ENCODE measurements around the gene ASPG. TPM values are rescaled to one million over a fixed set of nuclear protein-coding genes. Genes with fewer than 3 reads are reported as not detected.

Gene ASPG
- total RNA-seq (2022): not detected in 2 replicates
- Bru-seq, nascent RNA: not detected
- BruChase-seq, experiment 1, labeled RNA remaining after a 6-hour chase: not detected
- not detected for BruChase-seq, experiment 2, labeled RNA remaining after a 2-hour chase
- long read RNA-seq, partial matches to known transcripts: 0 of 2 reads
- long read RNA-seq, other reads (novel, unspliced or antisense): 2 of 2 reads

DNA sequence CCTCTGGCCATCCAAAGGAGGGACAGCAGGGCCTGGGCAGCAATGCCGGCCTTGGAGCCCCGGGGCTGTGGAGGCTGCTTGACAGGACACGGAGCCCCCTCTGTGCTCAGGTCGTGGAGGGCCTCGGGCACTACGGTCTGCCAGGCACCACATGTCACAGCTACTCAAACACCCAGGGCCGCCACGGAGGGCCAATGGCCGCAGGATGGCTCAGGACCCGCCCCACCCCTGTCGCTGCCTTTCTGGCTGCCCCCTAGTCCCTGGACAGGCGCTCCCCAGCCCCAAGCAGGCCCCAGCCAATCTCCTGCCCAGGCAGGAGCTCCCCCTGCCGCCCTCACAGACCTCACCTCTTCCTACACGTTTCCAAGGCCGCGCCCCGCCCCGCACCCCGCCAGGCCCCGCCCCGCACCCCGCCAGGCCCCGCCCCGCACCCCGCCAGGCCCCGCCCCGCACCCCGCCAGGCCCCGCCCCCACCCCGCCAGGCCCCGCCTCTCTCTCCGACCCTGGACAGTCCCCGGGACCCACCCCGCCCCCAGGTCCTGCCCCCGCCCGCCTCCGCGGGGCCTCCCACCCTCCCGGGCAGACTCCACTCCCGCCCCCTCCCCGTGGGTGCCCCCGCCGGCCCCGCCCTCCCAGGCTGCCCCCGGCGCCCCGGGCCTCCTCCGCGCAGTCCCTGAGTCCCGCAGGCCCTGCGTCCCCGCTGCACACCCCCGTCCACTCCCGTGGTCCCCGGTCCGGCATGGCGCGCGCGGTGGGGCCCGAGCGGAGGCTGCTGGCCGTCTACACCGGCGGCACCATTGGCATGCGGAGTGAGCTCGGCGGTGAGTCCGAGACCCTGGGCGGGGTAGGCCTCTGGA is at the start of gene ASPG:
ASPG (plus strand) TSS at position 669 of the 857 bp plus-strand sequence; CDS start at position 740, 71 bp downstream.
- TF ChIP-seq, protein P1, sequence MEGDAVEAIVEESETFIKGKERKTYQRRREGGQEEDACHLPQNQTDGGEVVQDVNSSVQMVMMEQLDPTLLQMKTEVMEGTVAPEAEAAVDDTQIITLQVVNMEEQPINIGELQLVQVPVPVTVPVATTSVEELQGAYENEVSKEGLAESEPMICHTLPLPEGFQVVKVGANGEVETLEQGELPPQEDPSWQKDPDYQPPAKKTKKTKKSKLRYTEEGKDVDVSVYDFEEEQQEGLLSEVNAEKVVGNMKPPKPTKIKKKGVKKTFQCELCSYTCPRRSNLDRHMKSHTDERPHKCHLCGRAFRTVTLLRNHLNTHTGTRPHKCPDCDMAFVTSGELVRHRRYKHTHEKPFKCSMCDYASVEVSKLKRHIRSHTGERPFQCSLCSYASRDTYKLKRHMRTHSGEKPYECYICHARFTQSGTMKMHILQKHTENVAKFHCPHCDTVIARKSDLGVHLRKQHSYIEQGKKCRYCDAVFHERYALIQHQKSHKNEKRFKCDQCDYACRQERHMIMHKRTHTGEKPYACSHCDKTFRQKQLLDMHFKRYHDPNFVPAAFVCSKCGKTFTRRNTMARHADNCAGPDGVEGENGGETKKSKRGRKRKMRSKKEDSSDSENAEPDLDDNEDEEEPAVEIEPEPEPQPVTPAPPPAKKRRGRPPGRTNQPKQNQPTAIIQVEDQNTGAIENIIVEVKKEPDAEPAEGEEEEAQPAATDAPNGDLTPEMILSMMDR (IDR thresholded peaks at IDR 0.05; ENCODE audit: unreplicated experiment): no peak
- Mint-ChIP-seq H3K36me3 (ENCODE audit: insufficient read depth, unreplicated experiment) (no peaks in the 10 kb centered on the region), H3K4me3 (ENCODE audit: low read depth, unreplicated experiment) (no peak within 1 kb of the TSS), H3K4me1 (ENCODE audit: low read depth, unreplicated experiment) (no peaks in the 10 kb centered on the region), H3K9me3 (ENCODE audit: low read depth, unreplicated experiment) (no peaks in the 10 kb centered on the region), H3K27ac (ENCODE audit: unreplicated experiment) (no peak within 1 kb of the TSS), H3K27me3 (ENCODE audit: unreplicated experiment) (peaks cover 62% of the 10 kb centered on the region)
- CTCF ChIA-PET: interaction anchor here (0.6 kb wide), 1 partner anchor 92 kb away, joined by 4 read pairs; no protein-coding TSS in a partner anchor
- no peak for DNase-seq
- intact Hi-C loops (cut with micrococcal nuclease; ENCODE audit: unreplicated experiment): no loop called here
- no TSS peak for BruUV-seq (replicated peaks)

DNA sequence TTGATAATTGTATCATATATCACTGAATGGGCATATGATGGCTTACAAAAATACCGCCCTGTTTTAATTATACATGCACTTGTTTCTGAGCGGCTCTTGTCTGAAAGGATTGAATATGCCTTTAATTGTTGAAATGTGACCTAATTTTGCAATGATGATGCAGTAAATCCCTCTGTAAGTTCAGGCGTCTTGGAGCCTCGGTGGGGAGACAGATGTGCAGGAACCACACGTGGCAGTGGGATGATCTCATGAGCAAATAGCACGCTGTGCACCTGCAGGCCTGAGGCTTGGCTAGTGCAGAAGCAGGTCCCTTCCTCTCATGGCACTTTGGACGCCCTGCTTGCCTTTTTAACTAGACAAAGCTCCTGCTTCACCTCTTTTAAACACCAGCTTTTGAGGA is 49.3 kb upstream of the ASPG start:
- Mint-ChIP-seq H3K27ac (ENCODE audit: unreplicated experiment) (no peak overlapping the region), H3K9me3 (ENCODE audit: low read depth, unreplicated experiment) (no peaks in the 10 kb centered on the region), H3K36me3 (ENCODE audit: insufficient read depth, unreplicated experiment) (no peaks in the 10 kb centered on the region), H3K4me1 (ENCODE audit: low read depth, unreplicated experiment) (no peaks in the 10 kb centered on the region), H3K27me3 (ENCODE audit: unreplicated experiment) (peaks cover 71% of the 10 kb centered on the region), H3K4me3 (ENCODE audit: low read depth, unreplicated experiment) (no peak overlapping the region)
- no peak for DNase-seq
- intact Hi-C loops (cut with micrococcal nuclease; ENCODE audit: unreplicated experiment): no loop called here
- CTCF ChIA-PET: interaction anchor here (0.6 kb wide), 1 partner anchor 93 kb away, joined by 3 read pairs; no protein-coding TSS in a partner anchor
- TF ChIP-seq, protein P1 (IDR thresholded peaks at IDR 0.05; ENCODE audit: unreplicated experiment): no peak
- no TSS peak for BruUV-seq (replicated peaks)

DNA sequence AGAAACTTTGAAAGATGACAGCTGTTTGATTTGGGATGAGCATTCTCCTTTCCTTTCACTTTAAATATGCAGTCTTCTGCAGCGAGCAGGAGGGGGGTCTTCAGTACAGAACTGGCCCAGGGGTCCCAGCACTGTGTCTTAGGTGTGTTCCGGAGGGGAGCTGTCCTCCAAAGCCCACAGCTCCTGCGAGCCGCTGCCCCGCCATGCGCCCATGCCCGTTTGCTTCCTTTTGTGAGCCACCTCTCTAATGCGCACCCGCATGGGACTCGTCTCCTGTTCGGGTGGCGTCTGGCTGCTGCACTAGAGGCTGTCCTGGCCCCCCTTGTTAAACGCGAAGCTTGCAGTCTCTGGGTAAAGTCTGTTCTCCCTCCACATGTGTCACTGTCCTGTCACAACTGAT is 48.4 kb upstream of the ASPG start:
- Mint-ChIP-seq H3K27me3 (ENCODE audit: unreplicated experiment) (peaks cover 77% of the 10 kb centered on the region), H3K36me3 (ENCODE audit: insufficient read depth, unreplicated experiment) (no peaks in the 10 kb centered on the region), H3K4me3 (ENCODE audit: low read depth, unreplicated experiment) (no peak overlapping the region), H3K9me3 (ENCODE audit: low read depth, unreplicated experiment) (no peaks in the 10 kb centered on the region), H3K4me1 (ENCODE audit: low read depth, unreplicated experiment) (no peaks in the 10 kb centered on the region), H3K27ac (ENCODE audit: unreplicated experiment) (no peak overlapping the region)
- CTCF ChIA-PET: interaction anchor here (0.6 kb wide), 1 partner anchor 60 kb away, joined by 3 read pairs; no protein-coding TSS in a partner anchor
- intact Hi-C loops (cut with micrococcal nuclease; ENCODE audit: unreplicated experiment): no loop called here
- TF ChIP-seq, protein P1 (IDR thresholded peaks at IDR 0.05; ENCODE audit: unreplicated experiment): no peak
- DNase-seq: no peak
- no TSS peak for BruUV-seq (replicated peaks)

DNA sequence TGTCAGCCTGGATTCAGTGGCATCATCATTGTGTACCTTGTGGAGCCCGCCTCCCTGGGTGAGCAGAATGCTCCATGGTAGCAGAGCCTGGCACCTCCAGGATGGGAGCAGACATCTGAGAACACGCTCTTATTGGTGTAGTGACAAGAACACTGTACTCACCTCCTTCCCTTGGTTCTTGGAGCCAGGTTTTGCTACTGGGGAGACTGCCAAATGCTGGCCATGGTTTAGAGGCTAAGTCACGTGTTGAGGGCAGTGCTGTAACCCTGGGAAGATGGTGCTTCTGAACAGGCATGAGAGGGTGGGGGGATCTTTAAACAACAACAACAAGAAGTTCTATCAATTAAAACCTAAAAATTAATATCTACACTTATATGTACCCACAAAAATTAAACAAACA is 47.6 kb upstream of the ASPG start:
- CTCF ChIA-PET: interaction anchor here (0.6 kb wide), 1 partner anchor 60 kb away, joined by 3 read pairs; no protein-coding TSS in a partner anchor
- DNase-seq: no peak
- Mint-ChIP-seq H3K27ac (ENCODE audit: unreplicated experiment) (no peak overlapping the region), H3K4me1 (ENCODE audit: low read depth, unreplicated experiment) (no peaks in the 10 kb centered on the region), H3K27me3 (ENCODE audit: unreplicated experiment) (peaks cover 71% of the 10 kb centered on the region), H3K4me3 (ENCODE audit: low read depth, unreplicated experiment) (no peak overlapping the region), H3K36me3 (ENCODE audit: insufficient read depth, unreplicated experiment) (no peaks in the 10 kb centered on the region), H3K9me3 (ENCODE audit: low read depth, unreplicated experiment) (no peaks in the 10 kb centered on the region)
- no TSS peak for BruUV-seq (replicated peaks)
- intact Hi-C loops (cut with micrococcal nuclease; ENCODE audit: unreplicated experiment): no loop called here
- TF ChIP-seq, protein P1 (IDR thresholded peaks at IDR 0.05; ENCODE audit: unreplicated experiment): no peak

All from Calu3 (cell line).